OCI-LY7 (cell line): Measurements from ENCODE around the gene FKBP15. TPM values are rescaled to one million over a fixed set of nuclear protein-coding genes. Genes with fewer than 3 reads are reported as not detected.

Experiments used
- BruUV-seq: library from RNA; stranded (reverse); fragments of 400-500 nt; replicated peaks from 2 replicates; lab custom pipeline; 2021; lab: Mats Ljungman, UMichigan
- CTCF ChIA-PET: fragments of 300-600 bp; sonication (Branson Sonifier 250); formaldehyde crosslinking; loops from one replicate; lab custom pipeline; 2022; ENCODE audit warnings: antibody characterized with exemption; ENCODE audit not compliant: unreplicated experiment; lab: Charles Lee
- POLR2A ChIA-PET: fragments of 300-600 bp; sonication (Branson Sonifier 250); formaldehyde crosslinking; loops from one replicate; lab custom pipeline; 2022; ENCODE audit warnings: antibody characterized with exemption; lab: Charles Lee
- DNase-seq: peaks from one replicate; pipeline ENCODE4 v3.0.0-alpha.2; 2015; ENCODE audit warnings: low spot score
- H2AFZ ChIP-seq: fragments of 200-600 bp; sonication (generic), shearing (Covaris generic); 2 replicates; pipeline ENCODE4 v1.6.1; 2014; ENCODE audit warnings: mild to moderate bottlenecking, antibody characterized with exemption, low read length, moderate library complexity
- H3K27ac ChIP-seq: fragments of 200-600 bp; sonication (generic); 2 replicates; pipeline ENCODE4 v1.5.1; 2014; ENCODE audit warnings: mixed run types, low read depth, mild to moderate bottlenecking, moderate library complexity, low read length, inconsistent platforms; ENCODE audit not compliant: poor library complexity, severe bottlenecking
- H3K36me3 ChIP-seq: fragments of 200-600 bp; sonication (generic); 2 replicates; pipeline ENCODE4 v1.6.1; 2014; ENCODE audit warnings: mild to moderate bottlenecking, antibody characterized with exemption, low read length, moderate library complexity, mixed read lengths; ENCODE audit not compliant: insufficient read depth
- H3K4me1 ChIP-seq: fragments of 200-600 bp; sonication (generic); 2 replicates; pipeline ENCODE4 v1.5.1; 2014; ENCODE audit warnings: mild to moderate bottlenecking, low read length; ENCODE audit not compliant: insufficient read depth, poor library complexity, severe bottlenecking
- H3K4me2 ChIP-seq: fragments of 200-600 bp; sonication (generic); 2 replicates; pipeline ENCODE4 v1.6.1; 2014; ENCODE audit warnings: mild to moderate bottlenecking, low read length
- H3K4me3 ChIP-seq: fragments of 200-600 bp; sonication (generic); 2 replicates; pipeline ENCODE4 v1.5.1; 2014; ENCODE audit warnings: mild to moderate bottlenecking, low read depth, low read length; ENCODE audit not compliant: poor library complexity, severe bottlenecking
- H3K79me2 ChIP-seq: fragments of 200-600 bp; sonication (generic); 2 replicates; pipeline ENCODE4 v1.6.1; 2016; ENCODE audit warnings: low read depth, mild to moderate bottlenecking, low read length, moderate library complexity, mixed read lengths; ENCODE audit not compliant: insufficient read depth
- H3K9me2 ChIP-seq: fragments of 200-600 bp; sonication (generic); 2 replicates; pipeline ENCODE4 v1.6.1; 2016; ENCODE audit warnings: mild to moderate bottlenecking, low read length, mixed read lengths; ENCODE audit not compliant: insufficient read depth
- H3K9me3 ChIP-seq: fragments of 200-600 bp; sonication (generic); 2 replicates; pipeline ENCODE4 v1.6.1; 2014; ENCODE audit warnings: mild to moderate bottlenecking, mixed run types, low read length, mixed read lengths
- H4K20me1 ChIP-seq: fragments of 200-600 bp; sonication (generic); 2 replicates; pipeline ENCODE4 v1.6.1; 2014; ENCODE audit warnings: mild to moderate bottlenecking, antibody characterized with exemption, low read length, moderate library complexity, mixed read lengths; ENCODE audit not compliant: insufficient read depth
- CTCF ChIP-seq: fragments of 200-600 bp; sonication (generic); conservative IDR thresholded peaks from 2 replicates; pipeline ENCODE4 v1.5.1; 2014; ENCODE audit warnings: mild to moderate bottlenecking, antibody characterized with exemption, low read length, moderate library complexity, mixed read lengths
- EZH2phosphoT487 ChIP-seq: fragments of 200-600 bp; sonication (generic); IDR thresholded peaks from 2 replicates; pipeline ENCODE4 v1.6.1; 2018; ENCODE audit warnings: low read depth, borderline replicate concordance, mild to moderate bottlenecking, mixed run types, antibody characterized with exemption, low read length, moderate library complexity, mixed read lengths
- intact Hi-C: fragments of 100-400 bp; cut with micrococcal nuclease; formaldehyde crosslinking; loops from one replicate; pipeline ENCODE4 v1.10.0; 2022; ENCODE audit not compliant: unreplicated experiment
- total RNA-seq, 2 experiments: library from RNA; depleted of rRNA in 1 of 2; stranded (reverse); fragments of >200 nt in 1 of 2; shearing (Covaris generic) in 1 of 2; gene quantifications; 2 replicates each; pipeline ENCODE4 v1.2.3, GENCODE V29; 2014 to 2022

FKBP15 gene
- total RNA-seq, 2 experiments from 2014 or later: 39.9 to 58.0 TPM

- Histone ChIP-seq H3K4me3 (no peak overlapping the region), H4K20me1 (no peaks in the 10 kb centered on the region), H3K9me2 (no peaks in the 10 kb centered on the region), H3K4me2 (no peak overlapping the region), H3K36me3 (peaks cover 99% of the 10 kb centered on the region), H3K79me2 (no peaks in the 10 kb centered on the region), H3K4me1 (no peaks in the 10 kb centered on the region), H2AFZ (no peak overlapping the region), H3K9me3 (no peaks in the 10 kb centered on the region), H3K27ac (no peak overlapping the region)
- DNase-seq: no peak
- CTCF ChIA-PET: interaction anchor here (0.5 kb wide), 1 partner anchor 56 kb away, joined by 3 read pairs; no protein-coding TSS in a partner anchor
- BruUV-seq: no TSS peak
- intact Hi-C loops: no loop called here
- POLR2A ChIA-PET: no interaction called here
- TF ChIP-seq EZH2phosphoT487: no peak
- no peak for TF ChIP-seq CTCF
Measured at GRCh38 chr9:113166039-113166438, 55.0 kb downstream of the FKBP15 start.

DNA sequence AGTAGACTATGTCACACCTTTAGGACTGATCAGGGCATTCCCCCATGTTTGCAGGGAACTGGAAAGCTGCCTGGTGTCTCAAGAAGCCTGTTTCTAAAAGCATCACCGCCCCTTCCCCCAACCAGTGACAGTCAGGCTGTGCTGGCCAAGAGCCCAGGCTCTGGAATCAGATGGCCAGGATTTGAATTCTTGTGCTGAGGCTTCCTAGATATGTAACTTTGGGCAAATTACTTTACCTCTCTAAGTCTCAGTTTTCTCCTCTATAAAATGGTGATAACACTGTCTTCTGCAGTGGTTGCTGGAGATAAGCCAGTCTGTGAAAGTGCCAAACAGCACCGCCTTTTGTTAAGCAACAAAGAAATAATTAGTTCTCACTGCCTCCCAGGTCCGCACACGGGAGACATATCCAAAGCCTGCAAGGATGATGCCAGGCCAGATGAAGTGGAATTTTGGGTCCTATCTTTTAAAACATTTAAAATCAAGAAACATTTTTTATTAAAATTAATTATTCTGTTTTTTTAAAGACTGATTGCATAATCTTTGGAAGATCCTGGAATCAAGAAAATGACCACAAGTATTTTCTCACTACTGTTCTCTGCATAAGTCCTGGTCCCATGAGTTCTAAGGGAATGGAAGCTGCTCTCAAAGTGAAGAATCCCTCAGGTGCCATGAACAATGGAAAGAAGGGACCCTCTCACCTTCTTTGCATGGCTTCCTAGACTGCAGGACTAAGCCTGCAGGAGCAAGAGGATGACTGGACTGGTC is 56.4 kb downstream of the FKBP15 start:
- no peak overlapping the region for H2AFZ ChIP-seq
- ChIA-PET CTCF (no interaction called here), POLR2A (no interaction called here)
- no peaks in the 10 kb centered on the region for H3K79me2 ChIP-seq
- no peaks in the 10 kb centered on the region for H3K9me3 ChIP-seq
- H3K36me3 ChIP-seq: peaks cover 94% of the 10 kb centered on the region
- no peak overlapping the region for H3K4me3 ChIP-seq
- no TSS peak for BruUV-seq
- no peaks in the 10 kb centered on the region for H3K4me1 ChIP-seq
- TF ChIP-seq EZH2phosphoT487: no peak
- TF ChIP-seq CTCF: no peak
- no peaks in the 10 kb centered on the region for H3K9me2 ChIP-seq
- H4K20me1 ChIP-seq: no peaks in the 10 kb centered on the region
- DNase-seq: no peak
- no peak overlapping the region for H3K4me2 ChIP-seq
- no peak overlapping the region for H3K27ac ChIP-seq
- intact Hi-C loops: no loop called here

- Histone ChIP-seq H3K4me1 (no peaks in the 10 kb centered on the region), H3K4me3 (no peak overlapping the region), H4K20me1 (no peaks in the 10 kb centered on the region), H3K79me2 (no peaks in the 10 kb centered on the region), H2AFZ (no peak overlapping the region), H3K36me3 (peaks cover 88% of the 10 kb centered on the region), H3K9me2 (no peaks in the 10 kb centered on the region), H3K9me3 (no peaks in the 10 kb centered on the region), H3K4me2 (no peak overlapping the region), H3K27ac (no peak overlapping the region)
- intact Hi-C loops: no loop called here
- no peak for DNase-seq
- ChIA-PET CTCF (no interaction called here), POLR2A (interaction anchor here (0.5 kb wide), 1 partner anchor 860 kb away, joined by 4 read pairs; no protein-coding TSS in a partner anchor)
- BruUV-seq: no TSS peak
- TF ChIP-seq CTCF: no peak
- no peak for TF ChIP-seq EZH2phosphoT487
Measured at GRCh38 chr9:113163001-113163400, 58.1 kb downstream of the FKBP15 start.
